K562 (cell line): Measurements from ENCODE around the gene TEX54. TPM values are rescaled to one million over a fixed set of nuclear protein-coding genes. Genes with fewer than 3 reads are reported as not detected.

Source experiments
- KAT7 ChIP-seq: sonication (generic); formaldehyde crosslinking; IDR thresholded peaks from 2 replicates; pipeline ENCODE4 v1.8.0; 2022; ENCODE audit warnings: missing genetic modification reagents, mild to moderate bottlenecking, borderline replicate concordance
- NCOR1 ChIP-seq: fragments of 450-650 bp; IDR thresholded peaks from 2 replicates; pipeline ENCODE4 v1.6.1; 2016; ENCODE audit warnings: mild to moderate bottlenecking, moderate library complexity
- NELFE ChIP-seq: IDR thresholded peaks from 2 replicates; pipeline ENCODE4 v1.6.1; 2011; ENCODE audit warnings: mild to moderate bottlenecking; ENCODE audit not compliant: insufficient read depth, insufficient read length
- PTBP1 ChIP-seq: fragments of 200-400 bp; formaldehyde crosslinking; IDR thresholded peaks from 2 replicates; pipeline ENCODE4 v1.6.1; 2017; ENCODE audit warnings: low read depth, low read length
- RBFOX2 ChIP-seq: fragments of 200-400 bp; formaldehyde crosslinking; IDR thresholded peaks from 2 replicates; pipeline ENCODE4 v1.6.1; 2017; ENCODE audit warnings: low read depth, mild to moderate bottlenecking, low read length, moderate library complexity
- RBM15 ChIP-seq: fragments of 200-400 bp; formaldehyde crosslinking; IDR thresholded peaks from 2 replicates; pipeline ENCODE4 v1.6.1; 2018; ENCODE audit warnings: mild to moderate bottlenecking, low read length, moderate library complexity; ENCODE audit not compliant: insufficient read depth
- TAF1 ChIP-seq: IDR thresholded peaks from 2 replicates; pipeline ENCODE4 v1.6.1; 2011; ENCODE audit warnings: mild to moderate bottlenecking, low read length, moderate library complexity; ENCODE audit not compliant: insufficient read depth, control insufficient read depth, severe bottlenecking; ENCODE audit errors: extremely low read depth
- TAF15 ChIP-seq: fragments of 200-400 bp; formaldehyde crosslinking; IDR thresholded peaks from 2 replicates; pipeline ENCODE4 v1.6.1; 2017; ENCODE audit warnings: mild to moderate bottlenecking, low read depth, low read length, moderate library complexity
- THAP7 ChIP-seq: fragments of 250-450 bp; sonication (Bioruptor Pico); IDR thresholded peaks from 2 replicates; pipeline ENCODE4 v1.5.0; 2021
- ZFP36 ChIP-seq: fragments of 150-350 bp; IDR thresholded peaks from 2 replicates; pipeline ENCODE4 v1.6.1; 2018; ENCODE audit warnings: low read length, low read depth; ENCODE audit not compliant: partially characterized antibody
- ZNF407 ChIP-seq: fragments of 450-650 bp; IDR thresholded peaks from 2 replicates; pipeline ENCODE4 v1.6.1; 2016; ENCODE audit warnings: low read depth
- ZSCAN29 ChIP-seq: fragments of 450-650 bp; IDR thresholded peaks from 2 replicates; pipeline ENCODE4 v1.6.1; 2017
- polyA plus RNA-seq, 8 experiments: library from polyadenylated mRNA; depleted of rRNA in 4 of 8; stranded (reverse) in 5 of 8; unstranded in 3 of 8; fragments of >200 nt; fragmentation: Nextera tagmentation in 2 of 8; fragmentation: Illumina TruSeq in 1 of 8; extraction: Ambion mirVana in 2 of 8; extraction: Trizol in 1 of 8; gene quantifications; 2 replicates each; pipeline versions ENCODE4 v1.2.1 to v1.2.3, GENCODE V29; 2011 to 2014; ENCODE audit warnings: inconsistent platforms in 1 of 8, missing spikeins in 1 of 8
- total RNA-seq, 7 experiments: library from RNA; depleted of rRNA in 6 of 7; stranded (reverse); fragments of >200 nt in 6 of 7; fragmentation: Illumina TruSeq in 2 of 7; extraction: Trizol in 2 of 7; gene quantifications; 2 replicates each; pipeline versions ENCODE4 v1.2.1 to v1.2.3, GENCODE V29; 2011 to 2021; ENCODE audit warnings: low replicate concordance in 1 of 7
- TF ChIP-seq, protein P1 (sequence below): sonication (generic); formaldehyde crosslinking; IDR thresholded peaks from 2 replicates; pipeline ENCODE4 v1.8.0; 2022; ENCODE audit warnings: mild to moderate bottlenecking, missing genetic modification reagents
- TF ChIP-seq, protein P2 (sequence below): sonication (generic); formaldehyde crosslinking; IDR thresholded peaks from 2 replicates; pipeline ENCODE4 v1.9.0; 2022; ENCODE audit warnings: mild to moderate bottlenecking, missing genetic modification reagents

Gene TEX54
- total and polyA plus RNA-seq, 9 of the 15 experiments (the other 6 are each of a cell fraction or from before 2014, with no cell fraction given): not detected

GRCh38 chr11:62853279-62853965 is 20.8 kb upstream of the TEX54 start (continued):
- TF ChIP-seq, protein P1, sequence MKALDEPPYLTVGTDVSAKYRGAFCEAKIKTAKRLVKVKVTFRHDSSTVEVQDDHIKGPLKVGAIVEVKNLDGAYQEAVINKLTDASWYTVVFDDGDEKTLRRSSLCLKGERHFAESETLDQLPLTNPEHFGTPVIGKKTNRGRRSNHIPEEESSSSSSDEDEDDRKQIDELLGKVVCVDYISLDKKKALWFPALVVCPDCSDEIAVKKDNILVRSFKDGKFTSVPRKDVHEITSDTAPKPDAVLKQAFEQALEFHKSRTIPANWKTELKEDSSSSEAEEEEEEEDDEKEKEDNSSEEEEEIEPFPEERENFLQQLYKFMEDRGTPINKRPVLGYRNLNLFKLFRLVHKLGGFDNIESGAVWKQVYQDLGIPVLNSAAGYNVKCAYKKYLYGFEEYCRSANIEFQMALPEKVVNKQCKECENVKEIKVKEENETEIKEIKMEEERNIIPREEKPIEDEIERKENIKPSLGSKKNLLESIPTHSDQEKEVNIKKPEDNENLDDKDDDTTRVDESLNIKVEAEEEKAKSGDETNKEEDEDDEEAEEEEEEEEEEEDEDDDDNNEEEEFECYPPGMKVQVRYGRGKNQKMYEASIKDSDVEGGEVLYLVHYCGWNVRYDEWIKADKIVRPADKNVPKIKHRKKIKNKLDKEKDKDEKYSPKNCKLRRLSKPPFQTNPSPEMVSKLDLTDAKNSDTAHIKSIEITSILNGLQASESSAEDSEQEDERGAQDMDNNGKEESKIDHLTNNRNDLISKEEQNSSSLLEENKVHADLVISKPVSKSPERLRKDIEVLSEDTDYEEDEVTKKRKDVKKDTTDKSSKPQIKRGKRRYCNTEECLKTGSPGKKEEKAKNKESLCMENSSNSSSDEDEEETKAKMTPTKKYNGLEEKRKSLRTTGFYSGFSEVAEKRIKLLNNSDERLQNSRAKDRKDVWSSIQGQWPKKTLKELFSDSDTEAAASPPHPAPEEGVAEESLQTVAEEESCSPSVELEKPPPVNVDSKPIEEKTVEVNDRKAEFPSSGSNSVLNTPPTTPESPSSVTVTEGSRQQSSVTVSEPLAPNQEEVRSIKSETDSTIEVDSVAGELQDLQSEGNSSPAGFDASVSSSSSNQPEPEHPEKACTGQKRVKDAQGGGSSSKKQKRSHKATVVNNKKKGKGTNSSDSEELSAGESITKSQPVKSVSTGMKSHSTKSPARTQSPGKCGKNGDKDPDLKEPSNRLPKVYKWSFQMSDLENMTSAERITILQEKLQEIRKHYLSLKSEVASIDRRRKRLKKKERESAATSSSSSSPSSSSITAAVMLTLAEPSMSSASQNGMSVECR (CRISPR knock-in tag): no peak
- TF ChIP-seq THAP7 (CRISPR knock-in tag) (no peak), RBFOX2 (peak; percentile 12), RBM15 (no peak), ZNF407 (no peak), NELFE (no peak), ZSCAN29 (no peak), TAF1 (peak; percentile 28), ZFP36 (no peak), KAT7 (CRISPR knock-in tag) (peak; percentile 68; the same call in 1 of the 2 replicates), PTBP1 (no peak), NCOR1 (peak; percentile 6; the same call in 1 of the 2 replicates), TAF15 (no peak)
- TF ChIP-seq, protein P2, sequence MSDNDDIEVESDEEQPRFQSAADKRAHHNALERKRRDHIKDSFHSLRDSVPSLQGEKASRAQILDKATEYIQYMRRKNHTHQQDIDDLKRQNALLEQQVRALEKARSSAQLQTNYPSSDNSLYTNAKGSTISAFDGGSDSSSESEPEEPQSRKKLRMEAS (CRISPR knock-in tag): no peak
